HG03108 (cell line): Measurements from ENCODE around the gene ARPC5L.
"Not testable (repeated sequence)": the region's sequence is repeated elsewhere in the genome, so short reads cannot be mapped to it uniquely, and the experiment has no call there.

Experiments
- ATAC-seq: cut with Tn5 transposase; IDR thresholded peaks from one replicate; pipeline ENCODE4 v1.9.1; 2021; ENCODE audit warnings: moderate library complexity; ENCODE audit not compliant: unreplicated experiment

The ARPC5L gene

DNA sequence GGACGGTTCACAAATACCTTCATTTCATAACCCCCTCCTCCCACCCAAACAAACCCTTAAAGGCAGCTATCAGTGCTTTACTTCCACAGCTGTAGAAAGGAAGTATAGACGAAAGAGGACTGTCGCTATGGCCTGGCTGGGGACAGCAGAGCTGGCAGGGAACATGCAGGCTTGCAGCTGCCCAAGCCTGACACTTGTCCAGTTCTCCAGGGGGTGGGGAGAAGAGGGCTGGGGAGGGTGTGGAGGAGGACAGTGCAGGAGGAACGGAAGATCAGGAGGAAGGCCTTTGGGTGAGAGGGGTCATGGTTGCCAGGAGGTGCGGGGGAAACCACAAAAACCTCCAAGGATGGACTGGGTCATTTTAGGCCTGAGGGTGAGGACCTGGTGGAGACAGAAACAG is 25.9 kb downstream of the ARPC5L start:
- no peak for ATAC-seq

DNA sequence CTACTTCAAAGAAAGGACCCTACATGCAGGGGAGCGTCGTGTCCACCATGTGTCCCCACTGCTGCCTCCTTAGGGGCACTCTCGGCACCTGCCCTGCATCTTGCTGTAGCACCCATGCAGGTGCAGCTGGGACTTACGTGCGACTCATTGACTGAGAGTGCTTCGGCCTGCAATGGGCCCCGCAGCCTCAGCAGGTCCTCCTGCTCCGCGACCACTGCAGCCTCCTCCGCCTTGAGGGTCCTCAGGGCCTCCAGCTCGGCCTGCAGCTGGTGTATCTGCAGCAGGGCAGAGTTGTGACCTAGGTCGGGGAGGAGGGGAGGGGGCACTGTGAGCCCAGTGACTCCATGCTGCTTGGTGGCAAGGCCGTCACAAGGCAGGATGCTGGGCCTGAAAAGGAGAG is 27.1 kb downstream of the ARPC5L start:
- ATAC-seq, result no peak

DNA sequence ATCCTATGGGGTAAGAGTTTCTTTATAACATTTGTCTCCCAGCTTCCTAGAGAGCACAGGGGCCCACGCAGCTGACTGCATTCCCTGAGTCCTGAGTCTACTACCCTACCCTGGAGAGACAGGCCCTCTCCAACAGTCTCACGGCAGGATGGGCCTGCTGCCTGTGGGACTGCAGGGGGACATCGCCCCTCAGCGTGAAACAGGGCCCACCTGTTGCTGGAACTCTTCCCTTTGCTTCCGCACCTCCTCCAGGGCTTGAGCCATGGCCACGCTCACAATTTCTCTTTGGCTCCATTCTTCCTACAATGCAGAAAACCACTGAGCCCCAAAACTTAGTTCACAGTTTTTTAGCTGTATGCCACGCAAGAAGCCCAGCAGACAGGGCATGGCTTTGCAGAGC is 28.2 kb downstream of the ARPC5L start:
- ATAC-seq, result no peak

GRCh38 chr9:124894035-124894740 is 32.3 kb downstream of the ARPC5L start:
- no peak for ATAC-seq

DNA sequence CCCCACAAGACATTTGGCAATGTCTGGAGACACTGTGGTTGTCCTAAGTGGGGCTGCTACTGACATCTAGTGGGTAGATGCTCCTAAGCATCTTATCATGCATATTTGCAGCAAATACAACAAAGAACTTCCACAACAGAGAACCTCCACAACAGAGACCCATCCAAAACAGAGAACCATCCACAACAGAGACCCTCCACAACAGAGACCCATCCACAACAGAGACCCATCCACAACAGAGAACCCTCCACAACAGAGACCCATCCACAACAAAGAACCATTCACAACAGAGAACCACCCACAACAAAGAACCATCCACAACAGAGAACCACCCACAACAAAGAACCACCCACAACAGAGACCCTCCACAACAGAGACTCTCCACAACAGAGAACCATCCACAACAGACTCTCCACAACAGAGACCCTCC is 32.8 kb downstream of the ARPC5L start:
- no peak for ATAC-seq

- ATAC-seq, result no peak
Measured at GRCh38 chr9:124897570-124898460, 35.9 kb downstream of the ARPC5L start.

DNA sequence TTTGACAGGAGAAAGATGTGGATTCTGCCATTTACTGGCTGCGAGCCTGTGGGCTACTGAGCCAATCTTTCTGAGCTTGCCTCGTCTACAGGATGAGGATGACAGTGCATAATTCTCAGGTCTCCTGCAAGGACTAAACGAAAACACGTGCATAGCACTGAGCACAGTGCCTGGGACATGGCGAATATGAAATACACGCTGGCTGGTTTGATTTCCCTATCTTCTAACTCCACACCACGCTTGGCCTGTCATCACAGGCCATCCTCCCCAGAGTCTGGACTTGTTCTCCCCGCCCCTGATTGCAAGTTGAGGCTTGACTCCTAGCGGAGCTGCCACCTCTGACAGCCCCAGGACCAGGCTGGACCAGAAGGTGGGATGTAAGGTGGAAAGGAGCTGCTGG is 37.9 kb downstream of the ARPC5L start:
- no peak for ATAC-seq

DNA sequence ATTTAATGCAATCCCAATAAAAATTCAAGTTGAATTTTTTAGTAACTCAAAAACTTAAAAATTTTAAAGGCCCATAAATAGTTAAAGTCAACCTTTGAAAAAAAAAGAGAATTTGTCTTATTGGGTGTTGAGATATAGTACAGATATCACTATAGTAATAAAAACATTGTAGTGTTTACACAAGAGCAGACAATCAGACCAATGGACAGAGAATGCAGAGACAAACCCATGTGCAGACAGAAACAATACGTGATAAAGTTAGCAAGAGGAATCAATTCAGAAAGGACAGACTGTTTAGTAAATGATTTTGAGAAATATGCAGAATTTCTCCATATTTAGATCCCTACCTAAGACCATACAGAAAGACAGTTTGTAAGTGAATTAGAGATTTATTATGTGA is 45.0 kb downstream of the ARPC5L start:
- no peak for ATAC-seq

- ATAC-seq, result no peak
Measured at GRCh38 chr9:124908098-124908497, 46.2 kb downstream of the ARPC5L start.

GRCh38 chr9:124911766-124912165 is 49.8 kb downstream of the ARPC5L start:
- ATAC-seq, result no peak

DNA sequence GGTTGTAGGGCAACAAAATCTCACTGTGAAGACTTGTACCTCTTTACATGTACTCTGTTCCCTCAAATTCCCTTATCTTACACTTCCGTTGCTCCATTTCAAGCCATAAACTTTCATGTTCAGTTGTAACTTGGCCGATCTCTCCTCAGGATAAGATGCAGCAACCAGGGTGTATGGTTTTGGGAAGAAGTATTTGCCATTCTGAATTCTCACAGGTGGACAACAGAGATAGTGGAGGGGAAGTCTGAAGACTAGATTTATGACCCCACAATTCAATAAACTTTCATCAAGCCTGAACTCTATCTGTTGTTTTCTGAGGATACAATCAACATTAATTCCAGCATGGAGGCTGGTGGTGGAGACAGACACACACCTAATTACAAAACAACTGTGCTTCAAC is 51.4 kb downstream of the ARPC5L start:
- no peak for ATAC-seq

DNA sequence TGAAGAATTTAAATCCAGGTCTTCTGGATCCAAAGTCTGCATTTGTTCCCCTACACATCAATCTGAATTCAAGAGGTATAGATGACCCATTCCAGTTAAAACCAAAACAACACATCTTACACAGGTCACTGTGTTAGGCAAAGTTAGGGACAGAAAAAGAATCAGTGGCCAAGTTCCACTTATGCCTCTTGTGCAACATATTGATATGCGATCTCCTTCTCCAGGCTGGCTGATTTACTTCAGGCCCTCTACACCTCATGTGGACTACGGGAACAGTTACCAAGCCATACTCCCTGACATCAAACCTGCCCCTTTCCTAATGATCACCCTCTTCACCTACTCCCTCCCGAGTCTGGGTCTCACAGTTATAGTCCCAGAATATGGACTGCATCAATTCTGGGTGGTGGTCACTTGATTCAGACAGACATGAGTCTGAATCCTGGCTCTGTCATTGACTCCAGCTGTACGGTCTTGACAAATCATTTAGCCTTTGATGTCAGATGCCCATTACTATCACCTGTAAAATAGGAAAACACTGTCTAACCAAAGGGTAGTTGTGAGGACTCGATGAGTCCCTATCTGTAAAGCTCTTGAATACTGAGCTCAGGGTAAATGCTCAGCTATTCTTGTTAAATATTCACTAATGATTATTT is 52.9 kb downstream of the ARPC5L start:
- ATAC-seq, result no peak

DNA sequence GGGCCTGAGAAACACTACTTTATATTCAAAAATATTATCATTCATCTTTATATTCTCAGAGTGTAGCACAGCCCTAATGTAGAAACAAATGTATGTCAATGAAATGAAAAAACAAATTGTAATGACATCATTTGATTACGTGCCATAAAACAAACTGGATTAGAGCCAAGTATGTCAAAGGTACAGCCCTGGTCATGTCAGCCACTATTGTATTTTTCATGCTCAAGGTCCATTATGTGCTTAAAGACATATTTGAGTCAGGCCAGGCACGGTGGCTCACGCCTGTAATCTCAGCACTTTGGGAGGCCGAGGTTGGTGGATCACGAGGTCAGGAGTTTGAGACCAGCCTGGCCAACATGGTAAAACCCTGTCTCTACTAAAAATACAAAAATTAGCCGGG is 58.5 kb downstream of the ARPC5L start:
- ATAC-seq, result not testable (repeated sequence)
